WTC11 (cell line): ENCODE measurements around the gene CACNA2D1.

Source experiments
- ATF6 ChIP-seq: sonication (generic); formaldehyde crosslinking; IDR thresholded peaks from 2 replicates; pipeline ENCODE4 v1.8.1; 2023; ENCODE audit warnings: mild to moderate bottlenecking, missing genetic modification reagents
- CREM ChIP-seq: sonication (generic); formaldehyde crosslinking; IDR thresholded peaks from 2 replicates; pipeline ENCODE4 v1.8.1; 2022; ENCODE audit warnings: mild to moderate bottlenecking, missing genetic modification reagents, moderate library complexity
- CTCF ChIP-seq: fragments of 200-600 bp; IDR thresholded peaks from 2 replicates; pipeline ENCODE4 v1.8.0; 2022; ENCODE audit warnings: antibody characterized with exemption
- E2F1 ChIP-seq: sonication (generic); formaldehyde crosslinking; IDR thresholded peaks from 2 replicates; pipeline ENCODE4 v1.8.0; 2022; ENCODE audit warnings: mild to moderate bottlenecking, missing genetic modification reagents
- E2F4 ChIP-seq: sonication (generic); formaldehyde crosslinking; IDR thresholded peaks from 2 replicates; pipeline ENCODE4 v1.8.1; 2022; ENCODE audit warnings: low read depth, mild to moderate bottlenecking, moderate library complexity, missing genetic modification reagents, borderline replicate concordance
- GABPB1 ChIP-seq: sonication (generic); formaldehyde crosslinking; IDR thresholded peaks from 2 replicates; pipeline ENCODE4 v1.8.1; 2023; ENCODE audit warnings: mild to moderate bottlenecking, missing genetic modification reagents
- IRF1 ChIP-seq: sonication (generic); formaldehyde crosslinking; IDR thresholded peaks from 2 replicates; pipeline ENCODE4 v1.8.0; 2023; ENCODE audit warnings: missing genetic modification reagents
- MAX ChIP-seq: sonication (generic); formaldehyde crosslinking; IDR thresholded peaks from 2 replicates; pipeline ENCODE4 v1.8.0; 2022; ENCODE audit warnings: mild to moderate bottlenecking, missing genetic modification reagents
- NR1H2 ChIP-seq: sonication (generic); formaldehyde crosslinking; IDR thresholded peaks from 2 replicates; pipeline ENCODE4 v1.9.0; 2021; ENCODE audit warnings: mild to moderate bottlenecking, moderate library complexity, missing genetic modification reagents
- TCF7 ChIP-seq: sonication (generic); formaldehyde crosslinking; IDR thresholded peaks from 2 replicates; pipeline ENCODE4 v1.8.0; 2022; ENCODE audit warnings: mild to moderate bottlenecking, low read depth, missing genetic modification reagents, moderate library complexity
- USF2 ChIP-seq: sonication (generic); formaldehyde crosslinking; IDR thresholded peaks from 2 replicates; pipeline ENCODE4 v1.8.1; 2023; ENCODE audit warnings: mild to moderate bottlenecking, missing genetic modification reagents, moderate library complexity
- ZBTB21 ChIP-seq: sonication (generic); formaldehyde crosslinking; IDR thresholded peaks from 2 replicates; pipeline ENCODE4 v1.8.1; 2023; ENCODE audit warnings: mild to moderate bottlenecking, missing genetic modification reagents, borderline replicate concordance
- ZNF138 ChIP-seq: sonication (generic); formaldehyde crosslinking; conservative IDR thresholded peaks from 2 replicates; pipeline ENCODE4 v1.8.1; 2022; ENCODE audit warnings: mild to moderate bottlenecking, moderate library complexity, missing genetic modification reagents

- TF ChIP-seq CTCF (no peak), CREM (no peak), E2F4 (CRISPR knock-in tag) (no peak), ATF6 (no peak), E2F1 (CRISPR knock-in tag) (no peak), ZNF138 (no peak), USF2 (no peak), MAX (CRISPR knock-in tag) (no peak), NR1H2 (CRISPR knock-in tag) (no peak), TCF7 (CRISPR knock-in tag) (no peak), IRF1 (no peak), ZBTB21 (CRISPR knock-in tag) (no peak), GABPB1 (CRISPR knock-in tag) (no peak)
Measured at GRCh38 chr7:82273886-82274285, 169.7 kb downstream of the CACNA2D1 start.
